Lower lobe of right lung (tissue), 2 donors: Measurements from ENCODE around the gene ESM1. TPM values are rescaled to one million over a fixed set of nuclear protein-coding genes. Genes with fewer than 3 reads are reported as not detected.
"Not testable (repeated sequence)": the region's sequence is repeated elsewhere in the genome, so short reads cannot be mapped to it uniquely, and the experiment has no call there.

Experiments used
- ATAC-seq, 2 donors: fragments of 200-7000 bp; cut with Tn5 transposase; one replicate each; pipeline ENCODE4 v1.9.1; 2020 to 2022; ENCODE audit warnings: mild to moderate bottlenecking in 2 of 2, moderate library complexity in 2 of 2
- DNase-seq: peaks from one replicate; pipeline ENCODE4 v3.0.0-alpha.2; 2020
- H3K27ac ChIP-seq: fragments of 200-600 bp; one replicate; pipeline ENCODE4 v1.8.0; 2022
- H3K27me3 ChIP-seq: fragments of 200-600 bp; one replicate; pipeline ENCODE4 v1.8.0; 2022; ENCODE audit warnings: low read depth
- H3K36me3 ChIP-seq: fragments of 200-600 bp; one replicate; pipeline ENCODE4 v1.8.0; 2022; ENCODE audit warnings: mild to moderate bottlenecking
- H3K4me1 ChIP-seq: fragments of 200-600 bp; one replicate; pipeline ENCODE4 v1.8.0; 2022
- H3K4me3 ChIP-seq: fragments of 200-600 bp; one replicate; pipeline ENCODE4 v1.8.0; 2022; ENCODE audit warnings: mild to moderate bottlenecking
- H3K9me3 ChIP-seq: fragments of 200-600 bp; one replicate; pipeline ENCODE4 v1.8.0; 2022
- CTCF ChIP-seq: fragments of 200-600 bp; IDR thresholded peaks from one replicate; pipeline ENCODE4 v1.8.0; 2022; ENCODE audit warnings: antibody characterized with exemption, mild to moderate bottlenecking
- intact Hi-C: fragments of 100-400 bp; cut with DNase I; formaldehyde crosslinking; loops from one replicate; pipeline ENCODE4 v1.11.0; 2022
- total RNA-seq: library from RNA; stranded (reverse); fragmentation: NEBNext Ultra II Directional; extraction: Animal tissue kit (Norgen Biotek cat#: 25700); gene quantifications from one replicate; pipeline ENCODE4 v1.2.1, GENCODE V29; 2021
- donor health status: DM: no; HTN: yes; CAD: no; lungs with severe emphysema.

ESM1 gene
- total RNA-seq, 1 donor from 2014 or later, result 0.68 TPM

DNA sequence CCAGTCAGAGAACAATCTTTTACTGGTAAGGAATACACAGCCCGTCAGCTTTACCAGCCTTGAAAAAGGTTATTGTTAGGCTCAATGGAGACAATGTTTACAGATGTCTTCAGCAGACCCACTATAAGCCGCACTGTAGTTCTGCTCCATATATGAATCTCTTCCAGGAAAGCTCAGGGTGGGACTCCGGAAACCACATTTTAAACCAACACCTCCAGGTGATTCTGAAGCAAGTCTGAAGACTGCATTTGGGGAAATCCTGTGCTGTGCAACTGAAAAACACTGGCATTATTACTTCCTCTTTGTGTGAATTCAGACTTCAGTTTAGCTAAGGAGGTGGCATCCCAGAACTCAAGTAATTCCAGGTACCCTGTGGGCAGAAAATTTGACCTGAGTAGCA, 42.2 kb upstream of the ESM1 start:
- H3K27ac ChIP-seq, result no peak overlapping the region
- ATAC-seq, result no peak
- no peak for TF ChIP-seq CTCF
- no peaks in the 10 kb centered on the region for H3K9me3 ChIP-seq
- no peak for DNase-seq
- no peaks in the 10 kb centered on the region for H3K27me3 ChIP-seq
- H3K4me3 ChIP-seq, result no peak overlapping the region
- H3K36me3 ChIP-seq, result no peaks in the 10 kb centered on the region
- intact Hi-C loops, result no loop called here
- H3K4me1 ChIP-seq, result no peaks in the 10 kb centered on the region

DNA sequence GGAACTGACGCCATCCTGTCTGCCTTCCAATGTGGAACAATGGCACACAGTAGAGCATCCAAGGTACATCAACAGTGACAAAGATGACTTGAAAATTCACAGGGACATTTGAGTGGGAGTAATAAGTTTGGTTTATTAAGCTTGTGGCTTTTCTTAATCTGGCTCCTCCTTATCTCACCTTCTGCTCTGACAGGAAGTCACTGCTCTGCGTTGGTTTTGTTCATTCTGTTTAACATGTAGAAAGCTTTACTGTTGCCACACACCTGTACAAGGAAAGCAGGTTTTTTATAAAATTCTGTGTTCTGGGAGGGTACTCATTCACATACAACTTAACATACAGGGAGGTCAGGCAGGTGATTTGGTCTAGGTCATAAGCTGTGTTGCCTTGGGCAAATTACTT, 37.1 kb upstream of the ESM1 start:
- Histone ChIP-seq H3K27me3 (no peaks in the 10 kb centered on the region), H3K4me1 (no peaks in the 10 kb centered on the region), H3K36me3 (no peaks in the 10 kb centered on the region), H3K4me3 (no peak overlapping the region), H3K9me3 (no peaks in the 10 kb centered on the region), H3K27ac (no peak overlapping the region)
- no peak for TF ChIP-seq CTCF
- intact Hi-C loops, result no loop called here
- no peak for ATAC-seq
- no peak for DNase-seq

DNA sequence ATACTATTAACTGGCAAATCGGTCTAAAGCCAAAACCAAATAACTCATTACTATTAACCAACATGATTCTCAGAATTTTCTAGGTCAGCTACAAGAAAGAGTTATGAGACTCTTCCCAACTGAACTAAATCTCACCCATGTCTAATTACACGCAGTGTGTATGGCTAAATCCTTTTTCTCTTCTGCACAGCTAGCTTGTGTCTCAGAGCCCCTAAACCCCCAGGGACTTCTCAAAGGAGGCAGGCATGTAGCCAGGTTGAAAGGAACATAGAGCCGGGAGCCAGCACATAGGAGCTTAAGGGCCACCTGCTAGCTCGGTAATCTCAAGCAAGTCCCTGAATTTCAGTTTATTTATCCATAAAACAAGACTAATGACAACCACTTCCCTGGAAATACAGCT, 36.4 kb upstream of the ESM1 start:
- Histone ChIP-seq H3K4me1 (no peaks in the 10 kb centered on the region), H3K4me3 (no peak overlapping the region), H3K36me3 (no peaks in the 10 kb centered on the region), H3K27me3 (no peaks in the 10 kb centered on the region), H3K27ac (no peak overlapping the region), H3K9me3 (no peaks in the 10 kb centered on the region)
- no peak for TF ChIP-seq CTCF
- ATAC-seq, result no peak
- intact Hi-C loops, result no loop called here
- DNase-seq, result no peak

- no peak for ATAC-seq
- no peaks in the 10 kb centered on the region for H3K9me3 ChIP-seq
- no peaks in the 10 kb centered on the region for H3K4me1 ChIP-seq
- no peak overlapping the region for H3K27ac ChIP-seq
- no peak overlapping the region for H3K4me3 ChIP-seq
- intact Hi-C loops, result no loop called here
- TF ChIP-seq CTCF, result no peak
- H3K27me3 ChIP-seq, result no peaks in the 10 kb centered on the region
- no peaks in the 10 kb centered on the region for H3K36me3 ChIP-seq
- no peak for DNase-seq
Measured at GRCh38 chr5:55021410-55021809, 36.0 kb upstream of the ESM1 start.

DNA sequence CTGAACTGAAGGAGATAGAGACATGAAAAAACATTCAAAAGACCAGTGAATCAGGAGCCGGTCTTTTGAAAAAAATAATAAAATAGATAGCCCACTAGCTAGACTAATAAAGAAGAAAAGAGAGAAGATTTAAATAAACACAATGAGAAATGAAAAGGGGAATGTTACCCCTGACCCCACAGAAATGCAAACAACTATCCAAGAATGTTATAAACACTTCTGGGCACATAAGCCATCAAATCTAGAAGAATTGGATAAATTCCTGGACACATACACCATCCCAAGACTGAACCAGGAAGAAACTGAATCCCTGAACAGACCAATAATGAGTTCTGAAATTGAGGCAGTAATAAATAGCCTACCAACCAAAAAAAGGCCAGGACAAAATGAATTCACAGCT, 24.8 kb upstream of the ESM1 start:
- H3K36me3 ChIP-seq, DNase-seq, H3K27ac ChIP-seq, intact Hi-C loops, H3K4me1 ChIP-seq, H3K4me3 ChIP-seq, H3K9me3 ChIP-seq, ATAC-seq, H3K27me3 ChIP-seq: not testable (repeated sequence)

DNA sequence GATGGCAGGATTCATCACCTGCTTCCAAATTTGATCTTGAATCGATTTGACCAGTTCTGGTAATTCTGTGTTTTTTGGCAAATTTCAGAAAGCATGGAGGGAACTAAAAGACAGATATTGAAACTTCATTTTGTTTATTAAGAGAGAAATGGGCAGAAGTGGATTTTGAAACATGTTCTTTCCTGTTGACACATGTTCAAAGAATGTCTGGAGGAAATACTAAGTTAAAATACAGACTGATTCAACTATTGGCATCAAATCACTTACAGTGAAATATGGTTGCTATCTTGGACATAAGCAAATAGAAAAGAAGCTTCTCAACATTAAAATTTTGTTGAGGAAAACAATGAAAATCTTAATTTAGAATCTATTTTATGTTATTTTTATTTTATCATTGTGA, 19.3 kb upstream of the ESM1 start:
- ATAC-seq, result no peak
- intact Hi-C loops, result no loop called here
- DNase-seq, result no peak
- H3K4me1 ChIP-seq, result no peaks in the 10 kb centered on the region
- H3K36me3 ChIP-seq, result no peaks in the 10 kb centered on the region
- H3K9me3 ChIP-seq, result no peaks in the 10 kb centered on the region
- no peak overlapping the region for H3K27ac ChIP-seq
- H3K4me3 ChIP-seq, result no peak overlapping the region
- H3K27me3 ChIP-seq, result no peaks in the 10 kb centered on the region
- TF ChIP-seq CTCF, result no peak
